Activated CD4-positive, alpha-beta T cell treated with anti-CD3 and anti-CD28 coated beads, Interleukin-10, Interleukin-2, amounts not matched to agents 100 ng/mL and 50 ng/mL, durations not matched to agents 16 hours and 8 hours (primary cell): ENCODE data around the gene ZMYND10.
"Not testable (repeated sequence)": the region's sequence is repeated elsewhere in the genome, so short reads cannot be mapped to it uniquely, and the experiment has no call there.

Experiments used
- DNase-seq: peaks from one replicate; pipeline ENCODE4 v3.0.0-alpha.2; 2020

Gene ZMYND10

DNA sequence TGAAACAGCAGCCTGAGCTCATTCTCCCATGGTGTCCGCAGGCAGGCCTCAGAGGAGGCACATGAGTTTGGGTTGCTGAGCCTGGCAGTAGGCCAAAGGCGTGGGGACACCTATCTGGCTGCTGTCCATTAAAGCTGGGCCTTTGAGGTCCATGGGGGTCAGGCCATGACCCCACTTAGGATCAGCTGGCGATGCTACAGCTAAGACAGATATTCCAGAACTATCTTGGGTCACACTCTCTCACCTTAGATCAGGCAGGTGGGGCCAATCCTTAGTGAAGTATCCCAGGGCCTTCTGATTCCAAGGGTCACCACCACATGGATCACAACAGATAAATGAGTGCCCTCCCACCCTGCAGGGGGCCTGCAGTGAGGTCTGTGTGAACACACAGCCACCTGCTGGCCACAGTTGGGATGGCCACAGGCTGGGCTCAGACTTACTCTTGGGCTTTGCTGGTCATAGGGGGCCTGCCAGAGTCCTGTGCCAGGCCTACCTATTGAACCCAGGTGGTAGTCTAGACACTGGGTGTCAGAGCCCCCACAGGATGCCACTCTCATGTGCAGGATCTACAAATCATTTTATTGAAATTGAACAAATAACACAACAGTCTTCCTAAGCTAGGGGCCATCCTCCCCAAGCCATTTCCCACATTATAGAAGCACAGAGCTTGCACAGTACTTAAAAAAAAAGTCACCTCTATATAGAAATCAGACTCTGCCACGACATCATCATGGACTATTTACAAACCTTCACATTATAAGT lies 21.0 kb downstream of the ZMYND10 start:
- peak; percentile 71 for DNase-seq

DNA sequence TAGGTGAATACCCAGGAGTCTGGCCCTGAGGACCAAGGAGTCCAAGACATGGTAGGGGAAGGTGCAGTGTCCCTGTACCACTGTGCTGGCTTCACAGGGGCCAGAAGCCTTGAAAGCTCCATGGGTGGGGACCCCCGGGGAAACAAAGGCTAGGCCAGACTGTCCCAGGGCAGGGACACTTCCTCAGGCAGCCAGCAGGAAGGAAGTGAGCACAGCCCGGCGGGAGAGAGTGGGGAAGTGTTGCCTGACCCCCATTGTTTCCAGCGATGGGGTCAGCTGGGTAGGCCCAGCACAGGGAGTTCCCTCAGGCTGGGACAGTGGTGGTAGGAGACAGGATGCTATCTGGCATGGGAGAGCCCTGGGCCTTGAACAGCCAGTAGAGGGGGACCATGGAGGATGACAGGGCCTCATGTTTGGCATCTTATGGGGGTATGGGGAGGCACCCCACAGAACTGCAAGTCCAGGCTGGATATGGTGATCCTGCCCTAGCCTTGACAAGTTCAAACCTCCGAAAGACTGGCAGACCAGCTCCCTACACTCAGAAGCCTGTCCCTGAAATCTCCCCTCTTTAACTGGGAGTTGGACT lies 21.8 kb downstream of the ZMYND10 start:
- DNase-seq: no peak

DNA sequence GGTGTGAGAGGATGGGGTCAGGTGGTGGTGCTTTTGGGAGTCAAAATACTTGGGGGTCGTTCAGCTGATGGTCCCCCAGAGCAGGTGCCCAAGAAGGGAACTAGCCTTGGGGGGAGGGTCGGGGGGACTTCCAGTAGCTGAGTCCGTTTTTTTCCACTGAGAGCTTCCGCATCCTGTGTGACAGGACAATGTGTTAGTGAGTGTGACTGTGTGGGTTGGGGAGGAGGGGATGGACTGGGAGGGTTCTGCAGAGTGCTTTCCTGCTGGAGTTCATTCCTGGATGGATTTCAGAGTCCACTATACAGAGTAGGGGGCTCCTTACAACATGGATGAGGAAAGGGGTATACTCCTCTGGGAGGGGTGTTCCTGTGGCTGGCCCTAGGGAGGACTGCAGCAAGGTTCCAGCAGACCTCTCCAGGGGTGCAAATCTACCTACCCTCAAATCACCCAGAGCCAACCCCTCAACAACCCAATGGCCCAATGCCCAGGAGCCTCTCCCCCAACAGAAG lies 22.4 kb downstream of the ZMYND10 start:
- no peak for DNase-seq

DNA sequence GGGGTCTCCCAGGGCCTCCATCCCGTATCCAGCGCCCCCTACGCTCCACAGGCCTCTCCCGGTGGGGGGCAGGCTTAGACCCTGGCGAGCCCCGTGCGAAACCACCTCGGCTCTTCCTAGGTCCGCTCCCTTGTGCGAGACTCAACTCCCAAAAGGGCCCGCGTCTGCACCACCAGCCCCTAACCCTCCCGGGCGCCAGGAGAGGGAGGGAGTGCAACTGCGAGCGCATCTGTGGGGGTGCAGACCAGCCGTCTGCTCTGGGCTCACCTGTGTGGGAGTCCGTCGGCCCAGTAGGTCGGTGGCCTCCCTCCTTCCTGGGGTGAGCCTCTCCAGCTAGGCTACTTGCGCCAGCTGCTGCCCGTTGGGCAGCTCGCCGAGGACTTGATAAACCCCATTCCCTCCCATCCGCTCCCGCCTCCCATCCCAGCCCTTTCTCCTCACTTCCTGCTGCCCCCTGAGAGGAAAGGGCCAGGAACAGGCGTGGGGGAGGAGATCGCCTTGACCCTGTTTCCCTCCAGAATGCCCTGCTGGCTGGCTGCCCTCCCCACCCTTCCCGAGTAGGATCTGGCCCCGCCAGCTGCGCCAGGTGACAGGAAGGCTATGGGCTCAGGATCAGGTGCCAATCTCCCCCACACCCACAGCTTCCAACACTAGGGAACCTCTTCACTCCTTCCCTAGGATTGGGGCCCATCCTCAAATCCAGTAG lies 23.0 kb downstream of the ZMYND10 start, which contains the start of gene HYAL2:
Gene HYAL2 (minus strand): TSS at position 360 of the 706 bp plus-strand sequence. CDS start 2,256 bp downstream, outside the sequence.
- no peak for DNase-seq

DNA sequence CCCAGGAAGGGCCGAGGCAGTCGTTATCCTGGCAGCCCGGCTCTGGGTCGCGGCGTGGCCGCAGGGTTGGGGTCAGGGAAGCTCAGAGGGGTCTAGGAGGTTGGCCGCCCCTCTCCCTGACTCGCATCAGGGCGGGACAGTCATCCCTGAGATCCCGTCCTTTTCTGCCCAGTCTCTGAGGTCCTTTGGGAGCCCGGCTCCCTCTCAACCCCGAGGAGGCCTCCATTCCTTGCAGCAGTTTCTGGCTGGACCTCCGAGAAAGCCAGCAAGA lies 23.5 kb downstream of the ZMYND10 start:
- DNase-seq: no peak

DNA sequence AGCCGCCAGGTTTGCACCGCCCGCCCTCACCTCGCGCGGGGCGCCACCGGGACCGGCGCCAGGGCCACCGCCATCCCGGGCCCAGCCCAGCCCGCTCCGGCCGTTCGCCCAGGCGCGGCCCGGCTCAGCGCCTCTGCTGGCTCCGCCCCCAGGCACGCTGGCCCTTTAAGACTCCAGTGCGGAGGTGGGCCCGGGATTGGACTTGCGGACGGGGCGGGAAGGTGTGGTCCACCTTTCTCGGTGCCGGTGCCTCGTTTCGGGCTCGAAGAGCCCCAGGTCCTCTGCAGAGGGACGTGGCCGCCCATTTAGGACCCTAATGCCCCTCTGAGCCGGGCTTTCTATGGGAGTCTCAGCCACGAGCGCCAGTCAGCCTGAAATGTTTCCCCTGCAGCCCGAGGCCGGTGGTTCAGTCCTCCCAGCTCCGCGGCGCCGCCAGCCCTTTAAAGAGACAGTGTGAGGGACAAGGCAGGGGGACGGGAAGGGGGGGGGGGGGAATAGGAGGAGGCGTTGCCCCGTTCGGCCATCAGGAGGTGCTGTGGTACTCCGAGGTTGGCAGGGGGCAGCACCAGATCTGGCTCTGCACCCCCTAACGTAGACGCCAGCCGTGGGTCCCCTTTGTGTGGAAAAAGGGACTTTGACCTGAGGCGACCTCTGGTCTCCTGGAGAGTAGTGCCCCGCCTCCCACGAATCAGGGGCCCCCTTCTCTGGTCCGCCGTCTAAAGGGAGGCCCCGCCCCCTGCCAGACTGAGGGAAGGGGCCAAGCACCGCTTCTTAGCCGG lies 24.0 kb downstream of the ZMYND10 start:
- peak; percentile 89 for DNase-seq

DNA sequence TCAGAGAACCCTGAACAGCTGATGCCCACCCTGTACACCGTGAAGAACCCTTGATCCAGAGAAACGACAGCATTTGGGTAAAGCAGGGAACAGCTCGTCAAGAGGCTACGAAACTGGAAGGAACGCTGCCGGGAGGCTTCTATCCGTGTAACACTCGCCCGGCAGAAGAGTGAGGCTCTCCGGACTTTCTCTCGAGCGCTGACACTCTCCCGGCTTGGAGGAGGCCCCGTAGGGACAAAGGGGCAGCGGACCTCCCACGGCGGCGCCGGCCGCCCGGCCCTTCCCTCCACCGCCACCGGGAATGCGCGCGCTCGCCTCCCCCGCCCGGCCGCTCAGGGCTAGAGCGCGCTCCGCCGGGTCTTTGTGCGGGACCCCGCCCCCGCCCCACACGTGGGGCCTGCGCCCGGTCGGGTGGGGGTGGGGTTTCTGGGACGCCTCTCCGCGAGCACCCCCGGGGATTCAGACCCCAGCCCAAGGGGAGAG lies 24.6 kb downstream of the ZMYND10 start:
- peak; percentile 73 for DNase-seq

DNA sequence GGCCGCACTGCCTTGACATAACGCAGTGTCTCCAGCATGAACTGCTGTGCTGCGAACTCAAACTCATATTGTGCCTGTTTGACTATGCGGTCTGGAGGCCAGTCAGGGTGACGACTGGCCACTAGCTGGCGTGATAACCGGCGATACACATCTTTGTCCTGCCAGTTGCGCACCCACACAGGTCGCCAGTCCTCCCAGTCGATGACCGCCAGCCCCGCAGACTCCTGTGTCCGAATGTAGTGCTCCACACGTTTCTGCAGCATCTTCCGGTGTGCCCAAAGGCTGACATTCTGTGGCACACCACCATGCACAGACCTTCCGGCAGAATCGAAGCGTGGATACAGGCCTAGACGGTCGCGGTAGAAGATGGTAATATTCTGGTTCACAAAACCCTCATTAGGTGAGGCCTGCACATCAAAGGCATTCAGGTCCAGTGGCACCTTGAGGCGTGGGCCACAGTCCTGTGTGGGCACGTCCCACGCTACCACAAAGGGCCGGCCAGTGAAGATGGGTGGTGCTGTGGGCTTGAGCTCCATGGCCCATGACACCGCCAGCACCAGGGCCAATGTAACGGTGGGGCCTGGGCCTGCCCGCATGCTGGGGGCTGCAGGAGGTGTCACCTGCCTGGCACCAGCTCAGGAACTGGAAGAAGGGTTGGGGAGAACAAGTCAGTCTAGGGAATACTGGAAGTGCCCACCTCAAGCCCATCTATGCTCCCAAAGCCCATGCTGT lies 25.5 kb downstream of the ZMYND10 start:
- DNase-seq: no peak

DNA sequence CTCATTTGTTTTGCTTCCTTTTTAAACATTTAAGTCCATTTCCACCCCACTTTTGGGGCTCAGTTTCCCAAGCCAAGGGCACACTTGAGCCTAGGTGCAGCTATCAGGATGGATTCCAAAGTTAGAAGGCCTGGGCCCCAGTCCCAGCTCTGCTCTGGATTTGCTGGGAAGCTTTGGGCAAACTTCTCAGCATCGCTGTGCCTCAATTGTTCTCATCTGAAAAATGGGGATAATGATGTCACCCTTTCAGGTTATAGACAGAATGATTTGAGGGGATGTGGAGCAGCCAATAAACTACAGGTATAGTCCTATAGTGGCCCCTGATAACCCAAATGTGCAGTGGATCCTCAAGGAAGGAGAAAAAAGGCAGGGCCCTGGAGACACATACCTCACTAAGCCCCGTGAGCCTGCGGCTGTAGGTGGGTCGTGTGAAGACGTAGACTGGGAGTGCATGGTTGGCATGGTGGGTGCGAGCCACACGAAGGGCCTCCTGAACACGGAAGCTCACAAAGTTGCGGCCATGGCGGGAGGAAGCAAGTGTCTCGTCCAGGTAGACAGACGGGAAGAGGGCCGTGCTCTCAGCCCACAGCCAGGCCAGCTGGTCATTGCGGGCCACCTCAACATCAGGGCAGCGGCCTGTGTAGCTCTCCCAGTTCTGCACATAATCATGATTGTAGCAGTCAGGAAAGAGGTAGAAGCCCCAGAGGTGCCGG lies 26.2 kb downstream of the ZMYND10 start:
- DNase-seq: no peak

DNA sequence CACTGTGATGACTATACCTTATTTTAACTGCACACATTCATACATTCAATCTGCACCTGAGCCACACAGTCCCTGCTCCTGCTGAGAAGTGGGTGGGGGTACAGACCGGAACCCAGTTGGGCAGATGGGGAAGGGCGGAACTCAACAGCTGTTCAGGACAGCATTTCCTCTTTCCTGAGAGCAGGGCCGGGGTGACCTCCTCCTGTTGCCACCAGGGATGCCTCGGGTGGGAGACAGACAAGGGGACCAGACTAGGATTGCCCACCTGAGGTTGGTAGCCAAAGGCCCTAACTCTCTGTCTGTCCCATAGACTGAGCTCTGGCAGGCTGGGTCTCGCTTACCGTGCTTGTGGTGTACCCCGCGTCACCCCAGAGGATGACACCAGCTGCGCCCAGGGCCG lies 26.9 kb downstream of the ZMYND10 start:
- DNase-seq: no peak

DNA sequence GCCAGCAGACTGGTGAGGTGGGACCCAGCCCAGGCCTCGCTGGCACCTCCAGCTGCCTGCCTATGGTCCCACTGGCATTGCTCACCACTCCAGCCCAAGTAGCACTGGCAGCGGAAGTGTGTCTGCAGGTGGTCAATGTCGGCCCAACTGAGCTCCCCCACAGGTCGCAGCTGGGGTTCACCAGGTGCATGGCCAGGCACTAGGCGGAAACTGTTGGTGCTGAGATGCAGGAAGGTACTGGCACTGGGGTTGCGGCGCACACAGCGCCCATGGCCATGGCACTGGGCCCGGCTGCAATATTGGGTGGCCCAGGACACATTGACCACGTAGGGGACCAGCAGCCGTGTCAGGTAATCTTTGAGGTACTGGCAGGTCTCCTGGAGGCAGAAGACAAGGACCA lies 27.4 kb downstream of the ZMYND10 start:
- DNase-seq: no peak

DNA sequence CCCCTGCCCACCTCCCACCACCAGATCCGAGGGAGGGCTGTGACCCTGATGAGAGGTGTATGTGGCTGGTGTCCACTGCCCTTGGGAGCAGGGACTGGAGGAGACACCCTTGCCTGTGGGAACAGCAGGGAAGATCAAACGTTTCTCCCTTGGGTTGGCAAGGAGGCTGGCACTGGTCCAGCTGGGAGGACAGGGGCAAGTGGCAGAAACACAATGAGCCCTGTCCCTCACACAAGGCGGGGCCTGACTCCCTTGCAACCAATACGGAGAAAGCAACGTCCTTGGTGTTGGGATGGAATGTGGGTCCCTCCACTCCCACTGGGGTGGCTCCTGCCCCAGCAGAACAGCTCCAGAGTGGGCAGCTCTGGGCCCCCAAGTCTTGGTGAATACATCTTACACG lies 28.2 kb downstream of the ZMYND10 start:
- DNase-seq: no peak

DNA sequence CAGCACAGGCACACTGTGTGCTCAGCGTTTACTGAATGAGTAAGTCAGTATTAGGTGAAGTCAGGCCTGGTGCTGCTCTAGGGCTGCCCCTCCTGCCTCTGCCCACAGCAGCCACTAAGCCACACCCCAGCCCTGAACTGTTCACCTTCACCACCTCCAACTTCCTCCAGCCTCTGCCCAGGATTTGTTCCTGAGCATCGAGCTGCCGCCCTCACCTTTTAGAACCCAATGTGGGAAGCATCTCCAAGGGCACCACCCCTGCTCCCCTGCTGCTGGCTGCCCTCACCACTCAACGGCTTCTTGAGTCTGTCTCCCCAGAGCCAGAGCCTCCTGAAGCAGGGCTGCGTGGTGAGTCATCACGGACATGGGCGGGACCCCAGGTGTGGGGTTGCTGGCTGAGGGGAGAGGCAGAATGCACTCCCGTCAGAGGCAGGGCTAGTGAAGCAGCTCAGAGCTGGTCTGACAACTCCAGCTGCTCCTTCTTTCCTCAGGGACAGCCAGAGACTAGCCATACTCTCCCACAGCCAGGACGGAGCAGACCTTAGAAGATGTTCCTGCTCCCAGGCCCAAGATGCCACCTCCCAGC lies 28.8 kb downstream of the ZMYND10 start:
- peak; percentile 73 for DNase-seq

DNA sequence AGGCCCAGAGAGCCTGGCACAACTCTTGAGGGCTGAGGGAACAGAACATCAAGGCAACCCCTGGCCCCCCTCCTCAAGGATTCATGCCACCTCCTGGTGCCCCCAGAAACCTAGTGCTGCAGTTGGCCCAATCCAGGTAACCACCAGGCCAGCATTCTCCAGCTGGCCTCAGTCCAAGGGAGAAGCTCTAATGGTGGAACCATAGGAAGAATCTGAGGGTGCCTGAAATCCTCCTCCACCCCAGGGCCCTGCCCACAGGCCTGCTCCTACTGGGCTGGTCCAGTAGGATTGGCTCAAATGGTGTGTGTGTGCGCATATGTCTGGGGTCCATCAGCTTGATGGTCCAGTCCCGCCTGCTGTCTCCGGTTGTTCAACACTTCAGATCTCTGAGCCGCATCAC lies 30.7 kb downstream of the ZMYND10 start:
- no peak for DNase-seq

DNA sequence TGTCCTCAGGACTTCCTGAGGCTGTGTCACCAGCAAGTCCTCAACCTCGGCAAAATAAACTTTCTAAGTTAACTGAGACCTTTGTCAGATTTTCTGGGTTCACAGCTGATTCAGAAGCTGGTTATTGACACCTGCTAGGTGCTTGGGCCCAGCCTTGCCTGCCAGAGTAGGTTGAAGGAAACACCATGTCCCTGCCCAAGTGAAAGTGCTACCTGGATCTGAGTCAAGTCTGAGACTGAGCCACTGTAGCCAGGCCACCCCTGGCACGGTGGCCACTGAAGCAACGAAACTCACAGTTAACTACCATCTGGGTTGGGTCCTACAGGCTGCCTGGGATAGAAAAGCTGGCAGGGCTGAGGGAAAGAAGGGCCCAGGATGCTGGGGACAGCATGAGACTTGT lies 31.2 kb downstream of the ZMYND10 start:
- no peak for DNase-seq

DNA sequence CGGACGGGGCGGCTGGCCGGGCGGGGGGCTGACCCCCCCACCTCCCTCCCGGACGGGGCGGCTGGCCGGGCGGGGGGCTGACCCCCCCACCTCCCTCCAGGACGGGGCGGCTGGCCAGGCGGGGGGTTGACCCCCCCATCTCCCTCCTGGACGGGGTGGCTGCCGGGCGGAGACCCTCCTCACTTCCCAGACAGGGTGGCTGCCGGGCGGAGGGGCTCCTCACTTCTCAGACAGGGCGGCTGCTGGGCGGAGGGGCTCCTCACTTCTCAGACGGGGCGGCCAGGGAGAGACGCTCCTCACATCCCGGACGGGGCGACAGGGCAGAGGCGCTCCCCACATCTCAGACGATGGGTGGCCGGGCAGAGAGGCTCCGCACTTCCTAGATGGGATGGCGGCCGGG lies 33.5 kb downstream of the ZMYND10 start:
- DNase-seq: not testable (repeated sequence)

DNA sequence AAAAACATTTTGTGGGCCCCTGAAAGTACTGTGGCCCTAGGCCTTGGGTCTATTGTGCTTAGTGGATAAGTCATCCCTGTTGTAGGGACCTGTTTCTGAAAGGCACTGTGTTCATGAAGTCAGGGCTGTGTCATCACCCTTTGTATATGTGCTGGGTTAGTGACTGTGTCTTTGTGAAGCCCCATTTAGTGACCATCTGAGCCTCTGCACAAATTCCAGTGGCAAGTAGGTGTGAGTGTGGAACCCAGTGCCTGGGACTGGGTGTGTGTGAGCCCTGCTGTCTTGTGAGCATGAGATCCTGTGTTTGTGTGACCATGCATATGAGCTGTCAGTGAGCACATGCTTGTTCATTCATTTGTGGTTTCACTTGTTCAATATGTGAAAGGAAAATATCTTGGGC lies 40.9 kb downstream of the ZMYND10 start:
- no peak for DNase-seq

DNA sequence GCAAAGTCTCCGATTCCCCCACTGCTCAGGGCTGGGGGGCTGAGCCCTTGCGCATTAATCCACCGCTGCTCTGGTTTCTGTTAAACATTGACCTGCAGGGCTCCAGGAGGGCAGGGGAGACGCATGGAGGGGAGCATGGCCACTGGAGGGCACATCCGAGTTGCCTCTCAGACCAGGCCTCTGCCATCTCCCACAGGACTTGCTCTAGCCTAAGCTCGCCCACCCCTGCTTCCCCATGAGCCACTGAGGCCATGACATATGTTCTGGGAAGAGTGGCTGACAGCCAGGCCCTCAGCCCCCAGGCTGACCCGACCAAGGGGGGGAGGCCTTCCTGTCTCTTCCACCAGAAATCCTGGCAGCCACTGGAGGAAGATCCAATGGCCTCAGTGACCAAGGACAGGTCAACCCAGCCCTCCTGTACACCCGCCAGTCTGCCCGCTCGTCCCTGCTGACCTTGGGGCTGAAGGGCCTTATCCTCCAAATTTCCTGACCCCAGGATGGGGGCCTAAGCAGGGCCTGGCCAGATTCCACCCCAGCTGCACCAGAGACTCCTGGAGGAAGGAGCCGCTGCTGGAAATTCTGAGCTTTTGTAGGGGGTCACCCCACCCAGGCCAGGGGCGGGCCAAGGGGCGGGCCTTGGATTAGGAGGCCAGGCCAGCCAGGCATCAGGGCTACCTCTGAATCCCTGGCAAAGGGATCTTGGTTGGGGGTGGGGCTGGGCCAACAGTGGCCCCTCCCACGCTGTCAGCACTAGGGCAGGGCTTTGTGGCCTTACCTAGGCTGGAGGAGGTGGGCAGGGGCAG lies 42.3 kb downstream of the ZMYND10 start, which contains the start of gene HYAL1:
Gene HYAL1 (minus strand): TSS at position 562 of the 803 bp plus-strand sequence. CDS start 618 bp downstream, outside the sequence.
- no peak for DNase-seq

DNA sequence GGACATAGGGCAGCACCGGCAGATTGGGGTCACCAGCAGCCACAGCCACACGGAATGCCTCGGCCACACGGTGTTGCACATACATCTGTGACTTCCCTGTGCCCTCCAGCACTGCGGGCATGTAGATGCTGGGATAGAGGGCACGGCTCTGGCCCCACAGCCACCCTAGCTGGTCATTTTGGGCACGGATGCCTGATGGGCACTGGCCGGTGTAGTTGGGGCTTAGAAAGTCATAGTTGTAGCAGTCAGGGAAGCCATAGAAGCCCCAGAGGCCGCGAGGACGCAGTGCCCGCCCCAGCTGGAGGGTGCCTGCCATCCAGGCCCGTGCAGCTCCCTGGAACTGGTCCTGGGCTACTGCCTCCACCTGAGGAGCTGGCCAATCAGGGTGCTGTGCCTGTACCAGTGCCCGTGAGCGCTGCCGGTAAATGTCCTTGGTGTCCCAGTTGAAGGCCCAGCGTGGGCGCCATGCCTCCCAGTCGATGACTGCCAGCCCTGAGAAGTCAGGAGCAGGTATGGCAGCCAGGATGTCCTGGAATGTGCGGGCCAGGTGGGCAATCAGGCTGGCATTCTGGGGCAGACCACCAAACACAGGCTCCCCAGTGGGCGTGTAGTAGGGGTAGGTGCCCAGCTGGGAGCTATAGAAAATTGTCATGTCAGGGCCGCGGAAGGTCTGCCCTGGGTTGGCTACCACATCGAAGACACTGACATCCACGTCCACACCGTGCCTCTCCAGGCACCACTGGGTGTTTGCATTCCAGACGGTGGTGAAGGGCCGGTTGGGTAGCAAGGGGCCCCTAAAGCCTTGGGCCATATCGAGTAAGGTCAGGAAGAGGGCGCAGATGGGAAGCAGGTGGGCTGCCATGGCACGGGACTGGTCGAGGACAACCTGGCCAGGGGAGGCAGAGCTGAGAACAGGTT lies 43.2 kb downstream of the ZMYND10 start:
- DNase-seq: no peak
